Measurements from ENCODE around the gene FAM114A1. TPM values are rescaled to one million over a fixed set of nuclear protein-coding genes. Genes with fewer than 3 reads are reported as not detected.

The FAM114A1 gene
- total RNA-seq, 2 experiments from 2014 or later, result 0.50 to 0.65 TPM

- no peak overlapping the region for H3K27ac Mint-ChIP-seq
- H3K4me1 Mint-ChIP-seq (ENCODE audit: low read depth), result no peaks in the 10 kb centered on the region
- H3K4me3 Mint-ChIP-seq, result no peak overlapping the region
- intact Hi-C loops (cut with micrococcal nuclease), result no loop called here
- POLR2A ChIA-PET, result no interaction called here
- CTCF ChIA-PET, result interaction anchor here (0.6 to 0.8 kb wide), 3 partner anchors 21 to 211 kb away, joined by 3 read pairs; no protein-coding TSS in a partner anchor
- H3K27me3 Mint-ChIP-seq, result no peaks in the 10 kb centered on the region
- no peaks in the 10 kb centered on the region for H3K9me3 Mint-ChIP-seq
- no peak for DNase-seq
- no peaks in the 10 kb centered on the region for H3K36me3 Mint-ChIP-seq
Observed at GRCh38 chr4:38924353-38924752, 56.7 kb downstream of the FAM114A1 start.

- intact Hi-C loops (cut with micrococcal nuclease), result no loop called here
- ChIA-PET POLR2A (interaction anchor here (0.6 kb wide), 1 partner anchor 27 kb away, joined by 4 read pairs; no protein-coding TSS in a partner anchor), CTCF (interaction anchor here (1.3 to 2.7 kb wide), 2 partner anchors 10 to 23 kb away, joined by 3 to 7 read pairs; no protein-coding TSS in a partner anchor)
- H3K27me3 Mint-ChIP-seq, result no peaks in the 10 kb centered on the region
- DNase-seq, result no peak
- H3K36me3 Mint-ChIP-seq, result no peaks in the 10 kb centered on the region
- H3K4me3 Mint-ChIP-seq, result no peak overlapping the region
- H3K4me1 Mint-ChIP-seq (ENCODE audit: low read depth), result peaks cover 11% of the 10 kb centered on the region
- H3K9me3 Mint-ChIP-seq, result no peaks in the 10 kb centered on the region
- H3K27ac Mint-ChIP-seq, result no peak overlapping the region
Observed at GRCh38 chr4:38925492-38926413, 58.1 kb downstream of the FAM114A1 start.

- ChIA-PET CTCF (interaction anchor here (2.7 kb wide), 1 partner anchor 24 kb away, joined by 7 read pairs; no protein-coding TSS in a partner anchor), POLR2A (no interaction called here)
Observed at GRCh38 chr4:38926896-38927295, 59.3 kb downstream of the FAM114A1 start.

GRCh38 chr4:38928568-38928967 is 61.0 kb downstream of the FAM114A1 start:
- no peaks in the 10 kb centered on the region for H3K9me3 Mint-ChIP-seq
- no peak for DNase-seq
- no peaks in the 10 kb centered on the region for H3K27me3 Mint-ChIP-seq
- POLR2A ChIA-PET, result interaction anchor here (0.7 kb wide), 1 partner anchor 13 kb away, joined by 3 read pairs; no protein-coding TSS in a partner anchor
- no peaks in the 10 kb centered on the region for H3K36me3 Mint-ChIP-seq
- CTCF ChIA-PET, result interaction anchor here (0.7 kb wide), 1 partner anchor 30 kb away, joined by 3 read pairs; no protein-coding TSS in a partner anchor
- intact Hi-C loops (cut with micrococcal nuclease), result no loop called here
- no peak overlapping the region for H3K27ac Mint-ChIP-seq
- H3K4me1 Mint-ChIP-seq (ENCODE audit: low read depth), result peaks cover 11% of the 10 kb centered on the region
- no peak overlapping the region for H3K4me3 Mint-ChIP-seq

More at GRCh38 chr4:38926896-38927295, 59.3 kb downstream of the FAM114A1 start:
- H3K9me3 Mint-ChIP-seq, result no peaks in the 10 kb centered on the region
- DNase-seq, result no peak
- no peaks in the 10 kb centered on the region for H3K27me3 Mint-ChIP-seq
- H3K4me3 Mint-ChIP-seq, result no peak overlapping the region
- H3K27ac Mint-ChIP-seq, result no peak overlapping the region
- intact Hi-C loops (cut with micrococcal nuclease), result no loop called here
- peaks cover 11% of the 10 kb centered on the region for H3K4me1 Mint-ChIP-seq (ENCODE audit: low read depth)
- H3K36me3 Mint-ChIP-seq, result no peaks in the 10 kb centered on the region

- CTCF ChIA-PET, result interaction anchor here (0.7 kb wide), 1 partner anchor 30 kb away, joined by 3 read pairs; no protein-coding TSS in a partner anchor
- H3K4me3 Mint-ChIP-seq, result no peak overlapping the region
- H3K9me3 Mint-ChIP-seq, result no peaks in the 10 kb centered on the region
- DNase-seq, result no peak
- H3K36me3 Mint-ChIP-seq, result no peaks in the 10 kb centered on the region
- H3K27me3 Mint-ChIP-seq, result no peaks in the 10 kb centered on the region
- intact Hi-C loops (cut with micrococcal nuclease), result no loop called here
- H3K27ac Mint-ChIP-seq, result no peak overlapping the region
- POLR2A ChIA-PET, result interaction anchor here (0.7 kb wide), 1 partner anchor 13 kb away, joined by 3 read pairs; no protein-coding TSS in a partner anchor
- peaks cover 11% of the 10 kb centered on the region for H3K4me1 Mint-ChIP-seq (ENCODE audit: low read depth)
Observed at GRCh38 chr4:38928974-38929373, 61.4 kb downstream of the FAM114A1 start.

GRCh38 chr4:38930204-38930603 is 62.6 kb downstream of the FAM114A1 start:
- H3K27ac Mint-ChIP-seq, result no peak overlapping the region
- H3K36me3 Mint-ChIP-seq, result no peaks in the 10 kb centered on the region
- peak; percentile 24 for DNase-seq
- CTCF ChIA-PET, result interaction anchor here (0.7 kb wide), 1 partner anchor 108 kb away, joined by 3 read pairs; no protein-coding TSS in a partner anchor
- intact Hi-C loops (cut with micrococcal nuclease), result no loop called here
- no peak overlapping the region for H3K4me3 Mint-ChIP-seq
- no peaks in the 10 kb centered on the region for H3K27me3 Mint-ChIP-seq
- POLR2A ChIA-PET, result no interaction called here
- H3K9me3 Mint-ChIP-seq, result no peaks in the 10 kb centered on the region
- peaks cover 11% of the 10 kb centered on the region for H3K4me1 Mint-ChIP-seq (ENCODE audit: low read depth)

GRCh38 chr4:38930707-38931106 is 63.1 kb downstream of the FAM114A1 start:
- Mint-ChIP-seq H3K9me3 (no peaks in the 10 kb centered on the region), H3K27me3 (no peaks in the 10 kb centered on the region), H3K4me1 (ENCODE audit: low read depth) (peaks cover 11% of the 10 kb centered on the region), H3K27ac (no peak overlapping the region), H3K4me3 (no peak overlapping the region), H3K36me3 (no peaks in the 10 kb centered on the region)
- intact Hi-C loops (cut with micrococcal nuclease), result no loop called here
- ChIA-PET POLR2A (no interaction called here), CTCF (interaction anchor here (0.7 kb wide), 1 partner anchor 109 kb away, joined by 3 read pairs; no protein-coding TSS in a partner anchor)
- DNase-seq, result no peak

- intact Hi-C loops (cut with micrococcal nuclease), result no loop called here
- no peak overlapping the region for H3K27ac Mint-ChIP-seq
- H3K4me1 Mint-ChIP-seq (ENCODE audit: low read depth), result peaks cover 11% of the 10 kb centered on the region
- H3K27me3 Mint-ChIP-seq, result no peaks in the 10 kb centered on the region
- no peak for DNase-seq
- H3K36me3 Mint-ChIP-seq, result no peaks in the 10 kb centered on the region
- CTCF ChIA-PET, result interaction anchor here (0.7 kb wide), 1 partner anchor 109 kb away, joined by 3 read pairs; no protein-coding TSS in a partner anchor
- POLR2A ChIA-PET, result no interaction called here
- H3K4me3 Mint-ChIP-seq, result no peak overlapping the region
- no peaks in the 10 kb centered on the region for H3K9me3 Mint-ChIP-seq
Observed at GRCh38 chr4:38931125-38931524, 63.5 kb downstream of the FAM114A1 start.

GRCh38 chr4:38935391-38936073 is 67.9 kb downstream of the FAM114A1 start:
- intact Hi-C loops (cut with micrococcal nuclease), result no loop called here
- no peak for DNase-seq
- Mint-ChIP-seq H3K4me1 (ENCODE audit: low read depth) (peaks cover 20% of the 10 kb centered on the region), H3K9me3 (no peaks in the 10 kb centered on the region), H3K27ac (no peak overlapping the region), H3K27me3 (no peaks in the 10 kb centered on the region), H3K4me3 (no peak overlapping the region), H3K36me3 (no peaks in the 10 kb centered on the region)
- POLR2A ChIA-PET, result no interaction called here
- CTCF ChIA-PET, result interaction anchor here (1.1 kb wide), 1 partner anchor 33 kb away, joined by 3 read pairs; no protein-coding TSS in a partner anchor

GRCh38 chr4:38939165-38939564 is 71.6 kb downstream of the FAM114A1 start:
- Mint-ChIP-seq H3K4me3 (no peak overlapping the region), H3K36me3 (peaks cover 2% of the 10 kb centered on the region), H3K9me3 (no peaks in the 10 kb centered on the region), H3K27ac (peak overlapping the region; percentile 68), H3K4me1 (ENCODE audit: low read depth) (peaks cover 41% of the 10 kb centered on the region), H3K27me3 (no peaks in the 10 kb centered on the region)
- POLR2A ChIA-PET, result interaction anchor here (1.8 kb wide), 1 partner anchor 11 kb away, joined by 4 read pairs; no protein-coding TSS in a partner anchor
- DNase-seq, result no peak
- intact Hi-C loops (cut with micrococcal nuclease), result loop anchor here (1.0 kb wide), 6 partner anchors 10 to 107 kb away; partner anchors contain the start of gene TMEM156
- CTCF ChIA-PET, result no interaction called here

- intact Hi-C loops (cut with micrococcal nuclease), result no loop called here
Observed at GRCh38 chr4:38940476-38940875, 72.9 kb downstream of the FAM114A1 start.

More at GRCh38 chr4:38940476-38940875, 72.9 kb downstream of the FAM114A1 start:
- no peak for DNase-seq
- Mint-ChIP-seq H3K4me3 (peak overlapping the region; percentile 66), H3K9me3 (no peaks in the 10 kb centered on the region), H3K36me3 (peaks cover 2% of the 10 kb centered on the region), H3K27me3 (no peaks in the 10 kb centered on the region), H3K4me1 (ENCODE audit: low read depth) (peaks cover 41% of the 10 kb centered on the region), H3K27ac (peak overlapping the region; percentile 53)
- ChIA-PET POLR2A (interaction anchor here (1.7 to 2.3 kb wide), 2 partner anchors 45 to 90 kb away, joined by 6 to 8 read pairs; no protein-coding TSS in a partner anchor), CTCF (interaction anchor here (0.6 to 1.6 kb wide), 4 partner anchors 37 to 623 kb away, joined by 3 to 4 read pairs (median 3); no protein-coding TSS in a partner anchor)
